Osteoblast (primary cell): ENCODE data around the gene HJURP. TPM values are rescaled to one million over a fixed set of nuclear protein-coding genes. Genes with fewer than 3 reads are reported as not detected.

Experiments used
- DNase-seq: peaks from one replicate; pipeline ENCODE4 v3.0.0; 2011; ENCODE audit warnings: low spot score, mixed read lengths; ENCODE audit not compliant: insufficient read length; ENCODE audit errors: missing footprints
- H2AFZ ChIP-seq: 2 replicates; pipeline ENCODE4 v1.6.0; 2011; ENCODE audit warnings: mild to moderate bottlenecking, low read length
- H3K27ac ChIP-seq: 2 replicates; pipeline ENCODE4 v1.5.1; 2011; ENCODE audit warnings: mild to moderate bottlenecking, low read depth, low read length, moderate library complexity
- H3K27me3 ChIP-seq: 2 replicates; pipeline ENCODE4 v1.6.0; 2012; ENCODE audit warnings: mild to moderate bottlenecking, control low read depth, inconsistent platforms, low read length, moderate library complexity; ENCODE audit not compliant: insufficient read depth
- H3K36me3 ChIP-seq: 2 replicates; pipeline ENCODE4 v1.5.1; 2011; ENCODE audit warnings: mild to moderate bottlenecking, low read length, control low read depth, moderate library complexity; ENCODE audit not compliant: insufficient read depth
- H3K4me1 ChIP-seq: 2 replicates; pipeline ENCODE4 v1.5.1; 2011; ENCODE audit warnings: mild to moderate bottlenecking, low read length, control low read depth, moderate library complexity; ENCODE audit not compliant: insufficient read depth
- H3K4me2 ChIP-seq: 2 replicates; pipeline ENCODE4 v1.6.0; 2011; ENCODE audit warnings: mild to moderate bottlenecking, low read length; ENCODE audit not compliant: insufficient read depth
- H3K4me3 ChIP-seq: fragments of 200-600 bp; sonication (generic); 3 replicates; pipeline ENCODE4 v1.5.1; 2012; ENCODE audit warnings: mild to moderate bottlenecking, low read length, inconsistent platforms; ENCODE audit not compliant: insufficient read depth
- H3K79me2 ChIP-seq: 2 replicates; pipeline ENCODE4 v1.6.0; 2012; ENCODE audit warnings: mild to moderate bottlenecking, low read length, control low read depth, inconsistent platforms; ENCODE audit not compliant: insufficient read depth
- H3K9me3 ChIP-seq: 2 replicates; pipeline ENCODE4 v1.5.1; 2011; ENCODE audit warnings: low read depth, low read length, control low read depth
- H4K20me1 ChIP-seq: 2 replicates; pipeline ENCODE4 v1.6.0; 2012; ENCODE audit warnings: mild to moderate bottlenecking, low read length, control low read depth; ENCODE audit not compliant: insufficient read depth
- total RNA-seq: library from RNA; depleted of rRNA; stranded (reverse); fragments of >200 nt; gene quantifications from 2 replicates; pipeline ENCODE4 v1.2.3, GENCODE V29; 2012
- TF ChIP-seq, protein P1 (sequence below): IDR thresholded peaks from 2 replicates; pipeline ENCODE4 v1.5.1; 2011; ENCODE audit warnings: mild to moderate bottlenecking, low read depth, low read length, moderate library complexity; ENCODE audit errors: extremely low read depth

The HJURP gene
- total RNA-seq, 1 donor = 2.9 TPM

DNA sequence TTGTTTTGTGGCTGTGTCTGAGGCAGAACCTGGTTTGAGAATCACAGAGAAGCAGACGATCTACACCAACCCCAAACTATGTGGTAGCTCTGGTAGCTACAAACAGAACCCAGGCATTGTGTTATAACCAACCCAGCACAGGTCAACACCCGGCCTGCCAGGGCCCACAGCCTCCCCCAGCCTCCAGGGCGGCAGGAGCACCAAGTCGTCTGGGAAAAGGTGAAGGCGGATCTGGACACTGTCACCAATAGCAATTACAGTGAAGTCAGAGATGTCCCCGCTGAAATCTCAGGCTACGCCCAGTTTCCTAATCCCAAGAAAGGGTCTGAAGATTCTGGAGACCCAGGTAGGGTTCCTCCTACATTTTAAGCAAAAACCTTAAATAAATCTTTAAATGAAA is 3.6 kb downstream of the HJURP start:
- Histone ChIP-seq H3K27ac (no peak overlapping the region), H2AFZ (peak overlapping the region; percentile 72), H3K9me3 (no peaks in the 10 kb centered on the region), H3K36me3 (peaks cover 59% of the 10 kb centered on the region), H3K27me3 (no peaks in the 10 kb centered on the region), H3K79me2 (peaks cover 82% of the 10 kb centered on the region), H3K4me3 (no peak overlapping the region), H3K4me2 (no peak overlapping the region), H3K4me1 (peaks cover 28% of the 10 kb centered on the region), H4K20me1 (no peaks in the 10 kb centered on the region)
- TF ChIP-seq, protein P1, sequence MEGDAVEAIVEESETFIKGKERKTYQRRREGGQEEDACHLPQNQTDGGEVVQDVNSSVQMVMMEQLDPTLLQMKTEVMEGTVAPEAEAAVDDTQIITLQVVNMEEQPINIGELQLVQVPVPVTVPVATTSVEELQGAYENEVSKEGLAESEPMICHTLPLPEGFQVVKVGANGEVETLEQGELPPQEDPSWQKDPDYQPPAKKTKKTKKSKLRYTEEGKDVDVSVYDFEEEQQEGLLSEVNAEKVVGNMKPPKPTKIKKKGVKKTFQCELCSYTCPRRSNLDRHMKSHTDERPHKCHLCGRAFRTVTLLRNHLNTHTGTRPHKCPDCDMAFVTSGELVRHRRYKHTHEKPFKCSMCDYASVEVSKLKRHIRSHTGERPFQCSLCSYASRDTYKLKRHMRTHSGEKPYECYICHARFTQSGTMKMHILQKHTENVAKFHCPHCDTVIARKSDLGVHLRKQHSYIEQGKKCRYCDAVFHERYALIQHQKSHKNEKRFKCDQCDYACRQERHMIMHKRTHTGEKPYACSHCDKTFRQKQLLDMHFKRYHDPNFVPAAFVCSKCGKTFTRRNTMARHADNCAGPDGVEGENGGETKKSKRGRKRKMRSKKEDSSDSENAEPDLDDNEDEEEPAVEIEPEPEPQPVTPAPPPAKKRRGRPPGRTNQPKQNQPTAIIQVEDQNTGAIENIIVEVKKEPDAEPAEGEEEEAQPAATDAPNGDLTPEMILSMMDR = no peak
- DNase-seq = peak; percentile 11

- no peaks in the 10 kb centered on the region for H3K27me3 ChIP-seq
- H3K27ac ChIP-seq = no peak overlapping the region
- H4K20me1 ChIP-seq = no peaks in the 10 kb centered on the region
- TF ChIP-seq, protein P1 = no peak
- no peak overlapping the region for H3K4me3 ChIP-seq
- H3K4me1 ChIP-seq = peaks cover 21% of the 10 kb centered on the region
- H3K79me2 ChIP-seq = peaks cover 87% of the 10 kb centered on the region
- peaks cover 65% of the 10 kb centered on the region for H3K36me3 ChIP-seq
- H3K4me2 ChIP-seq = no peak overlapping the region
- no peaks in the 10 kb centered on the region for H3K9me3 ChIP-seq
- H2AFZ ChIP-seq = peak overlapping the region; percentile 51
- DNase-seq = peak; percentile 54
Measured at GRCh38 chr2:233849607-233850271, 4.6 kb downstream of the HJURP start.

DNA sequence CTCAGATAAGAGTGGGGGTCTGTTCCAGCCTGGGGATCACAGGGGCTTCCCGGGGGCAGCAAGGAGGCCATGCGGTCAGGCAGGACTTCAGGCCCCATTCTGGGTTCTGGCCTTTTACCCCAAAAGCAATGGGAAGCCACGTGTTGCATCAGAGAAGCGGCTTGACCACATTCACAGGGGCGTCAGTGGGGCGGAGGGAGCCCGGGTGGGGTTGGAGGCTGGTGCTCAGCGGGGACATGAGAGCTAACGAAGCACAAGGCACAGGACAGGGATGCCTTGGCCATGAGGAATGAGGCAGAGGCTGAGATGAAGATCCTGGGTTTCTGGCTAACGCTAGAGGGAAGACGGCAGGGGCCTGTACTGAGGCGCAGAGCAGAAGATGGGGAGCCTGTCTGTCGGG is 6.1 kb downstream of the HJURP start:
- Histone ChIP-seq H3K4me3 (no peak overlapping the region), H3K36me3 (peaks cover 78% of the 10 kb centered on the region)
- TF ChIP-seq, protein P1 = no peak

DNA sequence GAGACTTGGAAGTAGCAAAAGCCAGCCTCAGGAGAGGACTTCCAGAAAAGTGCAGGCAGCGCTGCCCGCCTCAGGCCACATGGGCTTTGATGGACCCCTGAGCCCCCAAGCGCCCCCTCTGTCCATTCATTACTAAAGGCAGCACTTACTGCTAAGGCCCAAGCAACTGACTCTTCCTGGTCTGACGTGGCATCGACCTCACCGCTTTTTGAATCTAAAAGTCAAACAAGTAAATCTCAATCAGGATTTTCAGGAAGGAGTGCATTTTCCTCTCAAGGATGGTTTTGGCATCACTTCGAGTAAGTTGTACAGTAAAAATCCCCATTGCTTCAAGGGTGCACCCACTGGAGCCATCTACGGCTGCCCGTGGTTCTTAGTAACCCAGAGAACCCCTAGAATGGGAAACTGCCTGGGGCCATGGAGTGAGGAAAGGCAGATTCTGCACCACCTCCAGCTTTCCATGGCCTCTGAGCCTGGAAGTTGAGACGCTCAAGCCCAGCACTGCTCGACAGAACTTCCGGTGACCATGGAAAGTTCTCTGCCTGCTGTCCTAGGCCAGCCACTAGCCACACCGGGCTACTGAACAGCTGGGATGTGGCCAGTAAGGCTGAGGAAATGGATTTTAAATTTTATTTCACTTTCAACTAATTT is 7.0 kb downstream of the HJURP start:
- Histone ChIP-seq H3K36me3 (peaks cover 86% of the 10 kb centered on the region), H3K79me2 (peaks cover 88% of the 10 kb centered on the region), H3K4me3 (no peak overlapping the region), H3K4me1 (peaks cover 8% of the 10 kb centered on the region), H3K27ac (no peak overlapping the region), H3K4me2 (no peak overlapping the region), H4K20me1 (no peaks in the 10 kb centered on the region), H3K27me3 (no peaks in the 10 kb centered on the region), H3K9me3 (no peaks in the 10 kb centered on the region), H2AFZ (no peak overlapping the region)
- no peak for DNase-seq
- TF ChIP-seq, protein P1 = no peak

More for the DNA sequence above, 6.1 kb downstream of the HJURP start:
- Histone ChIP-seq H2AFZ (no peak overlapping the region), H4K20me1 (no peaks in the 10 kb centered on the region), H3K9me3 (no peaks in the 10 kb centered on the region), H3K4me2 (no peak overlapping the region), H3K27me3 (no peaks in the 10 kb centered on the region), H3K27ac (no peak overlapping the region), H3K4me1 (peaks cover 17% of the 10 kb centered on the region), H3K79me2 (peaks cover 91% of the 10 kb centered on the region)
- DNase-seq = peak; percentile 5
